K562 (cell line): ENCODE data around the gene ACAT2. TPM values are rescaled to one million over a fixed set of nuclear protein-coding genes. Genes with fewer than 3 reads are reported as not detected.
"Not testable (repeated sequence)": the region's sequence is repeated elsewhere in the genome, so short reads cannot be mapped to it uniquely, and the experiment has no call there.

Source experiments
- ATAC-seq: fragments of 200-7000 bp; cut with Tn5 transposase; 3 replicates; pipeline ENCODE4 v1.9.1; 2020; ENCODE audit warnings: moderate library complexity
- BruUV-seq: library from RNA; stranded (reverse); fragments of 400-500 nt; replicated peaks from 2 replicates; lab custom pipeline; 2021; lab: Mats Ljungman, UMichigan
- CTCF ChIA-PET: fragments of 300-600 bp; formaldehyde crosslinking; extraction: SDS; loops from one replicate; lab custom pipeline; 2021; ENCODE audit warnings: low intra/inter-chr PET ratio; lab: Yijun Ruan, JAX
- POLR2A ChIA-PET: fragments of 300-600, 350-650 bp; sonication (Branson Sonifier 250); formaldehyde crosslinking; extraction: SDS; loops from one replicate; lab custom pipeline; 2021; ENCODE audit warnings: antibody characterized with exemption, inconsistent platforms; lab: Yijun Ruan, JAX
- DNase-seq, 4 experiments: peaks; one replicate each; pipeline versions ENCODE4 v3.0.0 to v3.0.0-alpha.2; 2011 to 2018; ENCODE audit warnings: low spot score in 3 of 4, mixed read lengths in 3 of 4; ENCODE audit errors: extremely low read depth in 1 of 4
- FAIRE-seq: peaks from 2 replicates; lab custom pipeline; 2011; peaks lifted over from hg19 to GRCh38; lab: Jason Lieb, UNC
- H2AFZ ChIP-seq: 2 replicates; pipeline ENCODE4 v1.6.0; 2011; ENCODE audit warnings: low read depth, low read length, control low read depth, inconsistent platforms
- H3K27ac ChIP-seq: fragments of 200-600 bp; 3 replicates; pipeline ENCODE4 v1.8.0; 2011; ENCODE audit warnings: low read depth, mild to moderate bottlenecking, control low read depth, inconsistent platforms, low read length, moderate library complexity, mixed read lengths; ENCODE audit errors: extremely low read depth
- H3K27me3 ChIP-seq, 2 experiments: fragments of 300-600 bp in 1 of 2; 2 replicates in 1 of 2; 3 replicates in 1 of 2; pipeline versions ENCODE4 v1.6.0 to v1.8.0; 2011; ENCODE audit warnings: inconsistent platforms in 2 of 2, low read length in 2 of 2, mild to moderate bottlenecking in 1 of 2, mixed read lengths in 1 of 2, moderate library complexity in 1 of 2; ENCODE audit not compliant: control insufficient read depth in 2 of 2, insufficient read depth in 2 of 2
- H3K36me3 ChIP-seq: fragments of 300-600 bp; 3 replicates; pipeline ENCODE4 v1.8.0; 2011; ENCODE audit warnings: mild to moderate bottlenecking, low read length, inconsistent platforms; ENCODE audit not compliant: control insufficient read depth, insufficient read depth
- H3K4me1 ChIP-seq, 2 experiments: fragments of 200-600 bp in 1 of 2; replicated peaks in 1 of 2; 2 replicates in 1 of 2; 3 replicates in 1 of 2; pipeline versions ENCODE4 v1.5.1 to v1.8.0; 2011; ENCODE audit warnings: inconsistent platforms in 2 of 2, low read length in 2 of 2, mild to moderate bottlenecking in 1 of 2, mixed read lengths in 1 of 2, moderate library complexity in 1 of 2; ENCODE audit not compliant: control insufficient read depth in 2 of 2, insufficient read depth in 2 of 2
- H3K4me2 ChIP-seq: 2 replicates; pipeline ENCODE4 v1.6.1; 2011; ENCODE audit warnings: low read length, control low read depth, inconsistent platforms, mixed read lengths; ENCODE audit not compliant: insufficient read depth
- H3K4me3 ChIP-seq: fragments of 200-600 bp; sonication (generic), shearing (Covaris generic); 2 replicates; pipeline ENCODE4 v1.5.1; 2016; ENCODE audit warnings: control low read depth, inconsistent platforms
- H3K79me2 ChIP-seq: fragments of 200-600 bp; 3 replicates; pipeline ENCODE4 v1.8.0; 2011; ENCODE audit warnings: low read length, inconsistent platforms; ENCODE audit not compliant: control insufficient read depth, insufficient read depth
- H3K9ac ChIP-seq, 2 experiments: 2 replicates each; pipeline versions ENCODE4 v1.6.0 to v1.6.1; 2011; ENCODE audit warnings: low read depth in 2 of 2, low read length in 2 of 2, control low read depth in 1 of 2, inconsistent platforms in 1 of 2, mild to moderate bottlenecking in 1 of 2, mixed read lengths in 1 of 2; ENCODE audit not compliant: insufficient read depth in 1 of 2
- H3K9me1 ChIP-seq: one replicate; pipeline ENCODE4 v1.6.0; 2011; ENCODE audit warnings: inconsistent platforms, mild to moderate bottlenecking, low read length, moderate library complexity; ENCODE audit not compliant: control insufficient read depth, insufficient read depth
- H3K9me3 ChIP-seq: replicated peaks from 2 replicates; pipeline ENCODE4 v1.5.1; 2011; ENCODE audit warnings: low read depth, low read length, inconsistent platforms; ENCODE audit not compliant: control insufficient read depth, insufficient read depth
- H4K20me1 ChIP-seq: replicated peaks from 2 replicates; pipeline ENCODE4 v1.6.1; 2011; ENCODE audit warnings: low read length, inconsistent platforms, mixed read lengths; ENCODE audit not compliant: control insufficient read depth, insufficient read depth
- AFF4 ChIP-seq: sonication (generic); formaldehyde crosslinking; IDR thresholded peaks from 2 replicates; pipeline ENCODE4 v1.8.0; 2023; ENCODE audit warnings: mild to moderate bottlenecking, missing genetic modification reagents
- BHLHE40 ChIP-seq: IDR thresholded peaks from 2 replicates; pipeline ENCODE4 v1.6.1; 2011; ENCODE audit warnings: low read length, improper control_type of control experiment
- ELF1 ChIP-seq: fragments of 200-800 bp; sonication (Bioruptor generic); IDR thresholded peaks from 2 replicates; pipeline ENCODE4 v1.6.1; 2016; ENCODE audit warnings: missing genetic modification characterization, missing compliant biosample characterization
- POLR2AphosphoS2 ChIP-seq: IDR thresholded peaks from 2 replicates; pipeline ENCODE4 v1.6.1; 2012; ENCODE audit warnings: low read length, improper control_type of control experiment
- POLR2H ChIP-seq: IDR thresholded peaks from 2 replicates; pipeline ENCODE4 v1.6.1; 2016; ENCODE audit warnings: missing genetic modification characterization, low read depth, mild to moderate bottlenecking, control low read depth, missing compliant biosample characterization, moderate library complexity
- RBBP5 ChIP-seq: fragments of 200-600 bp; sonication (generic); IDR thresholded peaks from 2 replicates; pipeline ENCODE4 v1.6.1; 2012; ENCODE audit warnings: borderline replicate concordance, mild to moderate bottlenecking, low read length, control low read depth, inconsistent platforms; ENCODE audit not compliant: insufficient read depth, poor library complexity, severe bottlenecking
- STAT5B ChIP-seq: fragments of 250-450 bp; sonication (Bioruptor Pico); IDR thresholded peaks from 2 replicates; pipeline ENCODE4 v1.8.0; 2021; ENCODE audit warnings: mild to moderate bottlenecking, inconsistent platforms
- ZNF347 ChIP-seq: fragments of 450-650 bp; formaldehyde crosslinking; IDR thresholded peaks from 2 replicates; pipeline ENCODE4 v1.4.0; 2020; ENCODE audit warnings: low read depth, mild to moderate bottlenecking, moderate library complexity
- WGBS: fragments of 100-300 bp; shearing (Covaris generic); methylation state at CpG from one replicate; pipeline ENCODE4 v1.1.6; 2016; ENCODE audit warnings: low coverage, mixed read lengths; ENCODE audit not compliant: insufficient coverage; ENCODE audit errors: missing lambda C conversion rate; 5-methylcytosine and 5-hydroxymethylcytosine counted together
- in situ Hi-C: fragments of 300-500 bp; cut with MboI; formaldehyde crosslinking; loops from 4 replicates; pipeline ENCODE4 v1.15.0; 2018; ENCODE audit warnings: inconsistent platforms, mixed read lengths
- intact Hi-C: fragments of 100-400 bp; cut with micrococcal nuclease; formaldehyde crosslinking; loops from 2 replicates; pipeline ENCODE4 v1.14.2; 2022
- polyA plus RNA-seq, 8 experiments: library from polyadenylated mRNA; depleted of rRNA in 4 of 8; stranded (reverse) in 5 of 8; unstranded in 3 of 8; fragments of >200 nt; fragmentation: Nextera tagmentation in 2 of 8; fragmentation: Illumina TruSeq in 1 of 8; extraction: Ambion mirVana in 2 of 8; extraction: Trizol in 1 of 8; gene quantifications; 2 replicates each; pipeline versions ENCODE4 v1.2.1 to v1.2.3, GENCODE V29; 2011 to 2014; ENCODE audit warnings: inconsistent platforms in 1 of 8, missing spikeins in 1 of 8
- total RNA-seq, 7 experiments: library from RNA; depleted of rRNA in 6 of 7; stranded (reverse); fragments of >200 nt in 6 of 7; fragmentation: Illumina TruSeq in 2 of 7; extraction: Trizol in 2 of 7; gene quantifications; 2 replicates each; pipeline versions ENCODE4 v1.2.1 to v1.2.3, GENCODE V29; 2011 to 2021; ENCODE audit warnings: low replicate concordance in 1 of 7

ACAT2 gene
- total and polyA plus RNA-seq, 9 of the 15 experiments (the other 6 are each of a cell fraction or from before 2014, with no cell fraction given), result 63.0 to 309 (median 144) TPM

GRCh38 chr6:159746759-159747158, 15.1 kb upstream of the ACAT2 start (continued):
- TF ChIP-seq POLR2H (tag) (no peak), STAT5B (CRISPR knock-in tag) (no peak), BHLHE40 (no peak), AFF4 (CRISPR knock-in tag) (no peak), ZNF347 (CRISPR knock-in tag) (no peak), POLR2AphosphoS2 (no peak), RBBP5 (no peak), ELF1 (no peak)
- TF ChIP-seq, all 486 proteins: peak for 0

- H3K9ac ChIP-seq, H3K4me1 ChIP-seq, H3K27me3 ChIP-seq, H4K20me1 ChIP-seq, CTCF ChIA-PET, H3K4me3 ChIP-seq, H2AFZ ChIP-seq, H3K27ac ChIP-seq, H3K9me3 ChIP-seq, in situ Hi-C loops, intact Hi-C loops, H3K9me1 ChIP-seq, H3K4me2 ChIP-seq, DNase-seq, FAIRE-seq, ATAC-seq, POLR2A ChIA-PET: not testable (repeated sequence)
- Histone ChIP-seq H3K79me2 (peaks cover 21% of the 10 kb centered on the region; the same call in 2 of the 3 replicates), H3K36me3 (peaks cover 99% of the 10 kb centered on the region)
- 95% methylated on average over 6 of the region's 7 CpGs for whole genome bisulfite sequencing
- TSS peak; percentile 3 for BruUV-seq
Observed at GRCh38 chr6:159748127-159748526, 13.7 kb upstream of the ACAT2 start.
